Retinal pigment epithelial cell (primary cell): Measurements from ENCODE around the gene CHRNB2.

Experiments
- DNase-seq: peaks from one replicate; pipeline ENCODE4 v3.0.0-alpha.2; 2010; ENCODE audit warnings: low read depth
- H3K4me3 ChIP-seq: 2 replicates; pipeline ENCODE4 v1.5.1; 2011; ENCODE audit warnings: mild to moderate bottlenecking, low read length, control low read depth, moderate library complexity
- TF ChIP-seq, protein P1 (sequence below): conservative IDR thresholded peaks from 2 replicates; pipeline ENCODE4 v1.5.1; 2011; ENCODE audit warnings: low read depth, low read length, control low read depth, inconsistent platforms

The CHRNB2 gene

GRCh38 chr1:154586641-154587040, 19.1 kb downstream of the CHRNB2 start:
- DNase-seq: no peak
- TF ChIP-seq, protein P1, sequence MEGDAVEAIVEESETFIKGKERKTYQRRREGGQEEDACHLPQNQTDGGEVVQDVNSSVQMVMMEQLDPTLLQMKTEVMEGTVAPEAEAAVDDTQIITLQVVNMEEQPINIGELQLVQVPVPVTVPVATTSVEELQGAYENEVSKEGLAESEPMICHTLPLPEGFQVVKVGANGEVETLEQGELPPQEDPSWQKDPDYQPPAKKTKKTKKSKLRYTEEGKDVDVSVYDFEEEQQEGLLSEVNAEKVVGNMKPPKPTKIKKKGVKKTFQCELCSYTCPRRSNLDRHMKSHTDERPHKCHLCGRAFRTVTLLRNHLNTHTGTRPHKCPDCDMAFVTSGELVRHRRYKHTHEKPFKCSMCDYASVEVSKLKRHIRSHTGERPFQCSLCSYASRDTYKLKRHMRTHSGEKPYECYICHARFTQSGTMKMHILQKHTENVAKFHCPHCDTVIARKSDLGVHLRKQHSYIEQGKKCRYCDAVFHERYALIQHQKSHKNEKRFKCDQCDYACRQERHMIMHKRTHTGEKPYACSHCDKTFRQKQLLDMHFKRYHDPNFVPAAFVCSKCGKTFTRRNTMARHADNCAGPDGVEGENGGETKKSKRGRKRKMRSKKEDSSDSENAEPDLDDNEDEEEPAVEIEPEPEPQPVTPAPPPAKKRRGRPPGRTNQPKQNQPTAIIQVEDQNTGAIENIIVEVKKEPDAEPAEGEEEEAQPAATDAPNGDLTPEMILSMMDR: no peak
- no peak overlapping the region for H3K4me3 ChIP-seq

GRCh38 chr1:154589780-154590179, 22.2 kb downstream of the CHRNB2 start:
- no peak overlapping the region for H3K4me3 ChIP-seq
- no peak for DNase-seq
- TF ChIP-seq, protein P1: no peak

DNA sequence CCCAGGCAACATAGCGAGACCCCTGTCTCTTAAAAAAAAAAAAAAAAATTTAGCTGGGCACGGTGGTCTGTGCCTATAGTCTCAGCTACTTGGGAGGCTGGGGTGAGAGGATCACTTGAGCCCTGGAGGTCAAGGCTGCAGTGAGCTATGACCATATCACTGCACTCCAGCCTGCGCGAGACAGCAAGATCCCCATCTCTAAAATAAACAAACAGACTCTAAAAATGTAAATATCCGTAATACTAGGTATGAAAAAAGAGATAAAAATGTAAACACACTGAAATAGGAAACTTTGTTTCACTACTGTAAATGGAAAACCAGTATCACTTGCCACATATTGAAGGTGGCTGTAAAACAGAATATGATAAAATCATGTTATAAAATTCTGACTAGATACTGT, 23.2 kb downstream of the CHRNB2 start:
- no peak for DNase-seq
- H3K4me3 ChIP-seq: no peak overlapping the region
- TF ChIP-seq, protein P1: no peak

- no peak overlapping the region for H3K4me3 ChIP-seq
- TF ChIP-seq, protein P1: no peak
- no peak for DNase-seq
These were observed 23.6 kb downstream of the CHRNB2 start for GRCh38 chr1:154591206-154591605.

DNA sequence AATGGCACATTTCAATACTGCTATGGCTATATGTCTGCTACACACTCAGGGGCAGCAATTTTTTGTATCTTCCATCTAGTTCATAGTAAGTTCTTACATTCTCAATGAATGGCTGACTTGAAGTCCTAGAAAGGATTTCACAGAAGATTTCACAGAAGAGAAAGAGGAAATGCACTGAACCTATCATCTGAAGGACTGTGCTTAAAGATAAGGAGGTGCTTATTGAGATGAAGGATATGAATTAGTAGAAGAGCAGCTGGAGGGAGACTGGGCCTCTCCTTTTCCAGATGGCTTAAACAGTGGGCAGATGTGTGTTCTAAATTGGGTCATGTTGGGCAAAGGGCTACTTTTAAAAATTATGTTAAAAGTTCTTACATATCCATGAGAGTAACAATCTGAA, 25.8 kb downstream of the CHRNB2 start:
- no peak for DNase-seq
- TF ChIP-seq, protein P1: no peak
- no peak overlapping the region for H3K4me3 ChIP-seq

DNA sequence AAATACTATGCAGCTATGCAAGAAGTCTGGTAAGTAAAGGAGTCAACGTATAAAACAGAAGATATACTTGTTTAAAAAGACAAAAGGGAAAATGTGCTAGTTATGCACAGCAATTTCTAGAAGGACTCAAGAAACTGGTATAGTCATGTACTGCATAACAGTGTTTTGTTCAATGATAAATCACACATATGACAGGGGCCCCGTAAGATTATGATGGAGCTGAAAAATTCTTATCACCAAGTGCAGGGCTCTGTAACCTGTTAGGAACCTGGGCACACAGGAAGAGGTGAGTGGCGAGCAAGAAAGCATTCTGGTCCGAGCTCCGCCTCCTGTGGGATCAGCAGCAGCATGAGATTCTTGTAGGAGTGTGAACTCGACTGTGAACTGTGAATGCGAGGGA, 27.2 kb downstream of the CHRNB2 start:
- no peak overlapping the region for H3K4me3 ChIP-seq
- TF ChIP-seq, protein P1: no peak
- DNase-seq: no peak

- no peak overlapping the region for H3K4me3 ChIP-seq
- DNase-seq: no peak
- TF ChIP-seq, protein P1: no peak
These were observed 28.0 kb downstream of the CHRNB2 start for GRCh38 chr1:154595621-154596020.
